ENCODE measurements around the gene MND1.

GRCh38 chr4:153384160-153384559, 39.7 kb downstream of the MND1 start:
- TF ChIP-seq SNAI2 (CRISPR knock-in tag; IDR thresholded peaks at IDR 0.05): no peak
- no peak for TF ChIP-seq ESRRG (CRISPR knock-in tag; IDR thresholded peaks at IDR 0.05)
- TF ChIP-seq ZNF565 (CRISPR knock-in tag; conservative IDR thresholded peaks at IDR 0.05; ENCODE audit: low read depth): no peak
